ENCODE results near the gene IRF4.

DNA sequence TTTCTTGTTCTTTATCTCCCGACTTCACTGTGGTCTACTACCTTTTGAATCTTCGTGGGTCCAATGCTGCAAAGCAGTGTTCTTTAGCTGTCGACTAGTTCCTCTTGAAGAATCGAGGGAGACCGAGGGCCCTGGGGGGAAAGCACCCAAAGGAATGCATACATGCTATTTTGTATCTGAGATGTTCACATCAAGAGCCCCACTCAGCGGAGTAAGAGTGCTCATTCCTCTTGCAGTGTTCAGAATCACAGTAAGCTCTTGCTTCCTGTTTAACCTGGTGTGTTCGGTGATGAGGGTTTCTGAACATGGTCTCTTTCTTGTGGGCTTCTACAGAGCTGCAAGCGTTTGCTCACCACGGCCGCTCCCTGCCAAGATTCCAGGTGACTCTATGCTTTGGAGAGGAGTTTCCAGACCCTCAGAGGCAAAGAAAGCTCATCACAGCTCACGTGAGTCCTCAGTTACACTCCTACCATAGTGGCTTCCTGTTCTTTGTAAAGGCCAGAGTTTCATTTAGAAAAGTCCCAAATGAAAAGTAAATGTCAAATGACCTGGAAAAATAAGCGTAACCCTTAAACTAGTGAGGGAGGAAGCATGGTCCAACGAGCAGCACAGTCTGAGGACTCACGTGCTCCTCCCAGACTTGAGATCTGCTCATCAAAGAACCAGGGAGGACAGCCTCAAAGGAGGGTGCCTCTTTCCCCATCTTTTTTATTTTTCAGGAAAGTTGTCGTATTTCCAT is 13.3 kb downstream of the IRF4 start:
- TF ChIP-seq EZH2 (IDR thresholded peaks at IDR 0.05; ENCODE audit: borderline replicate concordance, insufficient read depth, low read depth, low read length, poor library complexity, severe bottlenecking) = no peak
- TF ChIP-seq, protein P1, sequence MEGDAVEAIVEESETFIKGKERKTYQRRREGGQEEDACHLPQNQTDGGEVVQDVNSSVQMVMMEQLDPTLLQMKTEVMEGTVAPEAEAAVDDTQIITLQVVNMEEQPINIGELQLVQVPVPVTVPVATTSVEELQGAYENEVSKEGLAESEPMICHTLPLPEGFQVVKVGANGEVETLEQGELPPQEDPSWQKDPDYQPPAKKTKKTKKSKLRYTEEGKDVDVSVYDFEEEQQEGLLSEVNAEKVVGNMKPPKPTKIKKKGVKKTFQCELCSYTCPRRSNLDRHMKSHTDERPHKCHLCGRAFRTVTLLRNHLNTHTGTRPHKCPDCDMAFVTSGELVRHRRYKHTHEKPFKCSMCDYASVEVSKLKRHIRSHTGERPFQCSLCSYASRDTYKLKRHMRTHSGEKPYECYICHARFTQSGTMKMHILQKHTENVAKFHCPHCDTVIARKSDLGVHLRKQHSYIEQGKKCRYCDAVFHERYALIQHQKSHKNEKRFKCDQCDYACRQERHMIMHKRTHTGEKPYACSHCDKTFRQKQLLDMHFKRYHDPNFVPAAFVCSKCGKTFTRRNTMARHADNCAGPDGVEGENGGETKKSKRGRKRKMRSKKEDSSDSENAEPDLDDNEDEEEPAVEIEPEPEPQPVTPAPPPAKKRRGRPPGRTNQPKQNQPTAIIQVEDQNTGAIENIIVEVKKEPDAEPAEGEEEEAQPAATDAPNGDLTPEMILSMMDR (IDR thresholded peaks at IDR 0.05) = no peak

All from B cell (primary cell).